HCT116 (cell line): ENCODE results near the gene RXRA. TPM values are rescaled to one million over a fixed set of nuclear protein-coding genes. Genes with fewer than 3 reads are reported as not detected.
A peak's percentile ranks its signal among the peaks of the same experiment; 100 is the strongest.

Experiments
- ATAC-seq: fragments of 200-7000 bp; cut with Tn5 transposase; 2 replicates; pipeline ENCODE4 v1.9.1; 2020; ENCODE audit warnings: mild to moderate bottlenecking, moderate library complexity
- BruUV-seq: library from RNA; stranded (reverse); fragments of 400-500 nt; replicated peaks from 2 replicates; lab custom pipeline; 2021; lab: Mats Ljungman, UMichigan
- CTCF ChIA-PET: fragments of 300-600 bp; sonication (Branson Sonifier 250); formaldehyde crosslinking; loops from one replicate; lab custom pipeline; 2021; ENCODE audit warnings: antibody characterized with exemption; lab: Charles Lee
- POLR2A ChIA-PET: fragments of 300-600, 350-600 bp; sonication (Branson Sonifier 250); formaldehyde crosslinking; loops from one replicate; lab custom pipeline; 2021; ENCODE audit warnings: antibody characterized with exemption; lab: Charles Lee
- RAD21 ChIA-PET, 2 experiments: fragments of 300-600 bp; sonication (Branson Sonifier 250); formaldehyde crosslinking; loops; one replicate each; lab custom pipeline; 2023; ENCODE audit warnings: low total read pairs in 2 of 2; ENCODE audit not compliant: uncharacterized antibody in 2 of 2, unreplicated experiment in 2 of 2, low non-redundant PET in 1 of 2; lab: Charles Lee
- DNase-seq: peaks from one replicate; pipeline ENCODE4 v3.0.0-alpha.2; 2010; ENCODE audit warnings: low read depth, low spot score
- H2AFZ ChIP-seq: fragments of 200-600 bp; shearing (Covaris generic), sonication (generic); 2 replicates; pipeline ENCODE4 v1.6.1; 2017; ENCODE audit warnings: low read depth, mixed run types, mixed read lengths, antibody characterized with exemption, low read length; ENCODE audit not compliant: poor library complexity, severe bottlenecking
- H3K27ac ChIP-seq: 2 replicates; pipeline ENCODE4 v1.5.1; 2012; ENCODE audit warnings: low read depth, low read length
- H3K27me3 ChIP-seq: fragments of 200-600 bp; sonication (generic); 2 replicates; pipeline ENCODE4 v1.6.1; 2016; ENCODE audit warnings: mixed run types, low read length, mixed read lengths; ENCODE audit not compliant: insufficient read depth
- H3K36me3 ChIP-seq, 2 experiments: fragments of 200-500 bp in 1 of 2; fragments of 200-600 bp in 1 of 2; sonication (Bioruptor generic) in 1 of 2; sonication (generic) in 1 of 2; 2 replicates each; pipeline versions ENCODE4 v1.5.1 to v1.6.1; 2014 to 2016; ENCODE audit warnings: low read length in 2 of 2, inconsistent platforms in 1 of 2, mixed read lengths in 1 of 2, mixed run types in 1 of 2; ENCODE audit not compliant: insufficient read depth in 2 of 2, control insufficient read depth in 1 of 2
- H3K4me1 ChIP-seq, 2 experiments: fragments of 200-600 bp in 1 of 2; sonication (generic) in 1 of 2; 2 replicates each; pipeline versions ENCODE4 v1.5.1 to v1.6.1; 2012 to 2017; ENCODE audit warnings: low read length in 2 of 2, inconsistent platforms in 1 of 2, mild to moderate bottlenecking in 1 of 2, mixed read lengths in 1 of 2, mixed run types in 1 of 2, moderate library complexity in 1 of 2; ENCODE audit not compliant: insufficient read depth in 2 of 2, control insufficient read depth in 1 of 2
- H3K4me2 ChIP-seq: fragments of 200-600 bp; sonication (generic); 2 replicates; pipeline ENCODE4 v1.6.1; 2017; ENCODE audit warnings: mixed run types, low read length, mixed read lengths
- H3K4me3 ChIP-seq, 2 experiments: fragments of 200-600 bp in 1 of 2; sonication (generic) in 1 of 2; replicated peaks in 1 of 2; 2 replicates each; pipeline ENCODE4 v1.5.1; 2011 to 2016; ENCODE audit warnings: low read length in 2 of 2, control low read depth in 1 of 2, low read depth in 1 of 2, mild to moderate bottlenecking in 1 of 2, mixed read lengths in 1 of 2, mixed run types in 1 of 2
- H3K79me2 ChIP-seq: fragments of 200-600 bp; sonication (generic); 2 replicates; pipeline ENCODE4 v1.6.1; 2017; ENCODE audit warnings: mild to moderate bottlenecking, mixed run types, low read length, moderate library complexity, mixed read lengths; ENCODE audit not compliant: insufficient read depth
- H3K9ac ChIP-seq: fragments of 200-600 bp; sonication (generic); 2 replicates; pipeline ENCODE4 v1.6.1; 2016; ENCODE audit warnings: low read length, mixed read lengths
- H3K9me2 ChIP-seq: fragments of 200-600 bp; sonication (generic), shearing (Covaris generic); 2 replicates; pipeline ENCODE4 v1.6.1; 2017; ENCODE audit warnings: mixed run types, mild to moderate bottlenecking, moderate library complexity; ENCODE audit not compliant: insufficient read depth
- H3K9me3 ChIP-seq, 2 experiments: fragments of 200-500 bp in 1 of 2; fragments of 200-600 bp in 1 of 2; sonication (Bioruptor generic) in 1 of 2; sonication (generic) in 1 of 2; 2 replicates each; pipeline ENCODE4 v1.6.1; 2014 to 2017; ENCODE audit warnings: low read length in 2 of 2, mixed read lengths in 2 of 2, inconsistent platforms in 1 of 2, low read depth in 1 of 2, mild to moderate bottlenecking in 1 of 2, mixed run types in 1 of 2, moderate library complexity in 1 of 2; ENCODE audit not compliant: control insufficient read depth in 1 of 2, insufficient read depth in 1 of 2
- H4K20me1 ChIP-seq: fragments of 200-600 bp; sonication (generic), shearing (Covaris generic); 2 replicates; pipeline ENCODE4 v1.6.1; 2017; ENCODE audit warnings: mixed run types, mild to moderate bottlenecking, moderate library complexity; ENCODE audit not compliant: insufficient read depth
- ATF3 ChIP-seq: IDR thresholded peaks from 2 replicates; pipeline ENCODE4 v1.6.1; 2012
- CBX3 ChIP-seq: IDR thresholded peaks from 2 replicates; pipeline ENCODE4 v1.6.1; 2012; ENCODE audit warnings: low read depth
- CEBPB ChIP-seq: IDR thresholded peaks from 2 replicates; pipeline ENCODE4 v1.6.1; 2012; ENCODE audit warnings: low read depth
- EZH2 ChIP-seq: fragments of 200-600 bp; sonication (generic); IDR thresholded peaks from 2 replicates; pipeline ENCODE4 v1.6.1; 2017; ENCODE audit warnings: antibody characterized with exemption, mixed run types
- JUND ChIP-seq: IDR thresholded peaks from 2 replicates; pipeline ENCODE4 v1.6.1; 2012
- POLR2A ChIP-seq: IDR thresholded peaks from 2 replicates; pipeline ENCODE4 v1.7.0; 2011; ENCODE audit warnings: borderline replicate concordance; ENCODE audit not compliant: insufficient read depth, insufficient read length; ENCODE audit errors: extremely low read depth
- POLR2AphosphoS5 ChIP-seq: IDR thresholded peaks from 2 replicates; pipeline ENCODE4 v1.6.1; 2011; ENCODE audit warnings: mild to moderate bottlenecking, low read depth, low read length, moderate library complexity
- RAD21 ChIP-seq: IDR thresholded peaks from 2 replicates; pipeline ENCODE4 v1.6.1; 2012; ENCODE audit warnings: low read depth, mild to moderate bottlenecking
- SP1 ChIP-seq: IDR thresholded peaks from 2 replicates; pipeline ENCODE4 v1.6.1; 2012; ENCODE audit warnings: low read depth
- SRF ChIP-seq: IDR thresholded peaks from 2 replicates; pipeline ENCODE4 v1.6.1; 2012; ENCODE audit warnings: low read depth
- YY1 ChIP-seq: IDR thresholded peaks from 2 replicates; pipeline ENCODE4 v1.6.1; 2011; ENCODE audit warnings: low read length, low read depth, moderate library complexity, mild to moderate bottlenecking; ENCODE audit not compliant: insufficient replicate concordance; ENCODE audit errors: extremely low read depth
- ZFX ChIP-seq: fragments of 450-650 bp; IDR thresholded peaks from 2 replicates; pipeline ENCODE4 v1.6.1; 2017
- ZNF274 ChIP-seq: fragments of 200-500 bp; sonication (Bioruptor generic); IDR thresholded peaks from 2 replicates; pipeline ENCODE4 v1.6.1; 2014; ENCODE audit warnings: mild to moderate bottlenecking, low read depth, low read length, inconsistent platforms
- intact Hi-C: fragments of 100-400 bp; cut with micrococcal nuclease; formaldehyde crosslinking; loops from 2 replicates; pipeline ENCODE4 v1.10.0; 2022
- total RNA-seq: library from RNA; stranded (reverse); gene quantifications from one replicate; pipeline ENCODE4 v1.2.1, GENCODE V29; 2021; ENCODE audit not compliant: unreplicated experiment
- TF ChIP-seq, protein P1 (sequence below): IDR thresholded peaks from 2 replicates; pipeline ENCODE4 v1.6.1; 2011; ENCODE audit warnings: mild to moderate bottlenecking, low read length, moderate library complexity; ENCODE audit not compliant: insufficient replicate concordance; ENCODE audit errors: extremely low read depth

The RXRA gene
- total RNA-seq, 1 experiment from 2014 or later = 43.9 TPM

- no peak for TF ChIP-seq JUND
- TF ChIP-seq POLR2AphosphoS5 = no peak
- no peak for TF ChIP-seq ATF3
- no peak for TF ChIP-seq RAD21
- TF ChIP-seq POLR2A = no peak
- TF ChIP-seq, protein P1, sequence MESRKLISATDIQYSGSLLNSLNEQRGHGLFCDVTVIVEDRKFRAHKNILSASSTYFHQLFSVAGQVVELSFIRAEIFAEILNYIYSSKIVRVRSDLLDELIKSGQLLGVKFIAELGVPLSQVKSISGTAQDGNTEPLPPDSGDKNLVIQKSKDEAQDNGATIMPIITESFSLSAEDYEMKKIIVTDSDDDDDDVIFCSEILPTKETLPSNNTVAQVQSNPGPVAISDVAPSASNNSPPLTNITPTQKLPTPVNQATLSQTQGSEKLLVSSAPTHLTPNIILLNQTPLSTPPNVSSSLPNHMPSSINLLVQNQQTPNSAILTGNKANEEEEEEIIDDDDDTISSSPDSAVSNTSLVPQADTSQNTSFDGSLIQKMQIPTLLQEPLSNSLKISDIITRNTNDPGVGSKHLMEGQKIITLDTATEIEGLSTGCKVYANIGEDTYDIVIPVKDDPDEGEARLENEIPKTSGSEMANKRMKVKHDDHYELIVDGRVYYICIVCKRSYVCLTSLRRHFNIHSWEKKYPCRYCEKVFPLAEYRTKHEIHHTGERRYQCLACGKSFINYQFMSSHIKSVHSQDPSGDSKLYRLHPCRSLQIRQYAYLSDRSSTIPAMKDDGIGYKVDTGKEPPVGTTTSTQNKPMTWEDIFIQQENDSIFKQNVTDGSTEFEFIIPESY = no peak
- TF ChIP-seq ZFX = no peak
- no peak for TF ChIP-seq CEBPB
- TF ChIP-seq YY1 = no peak
- TF ChIP-seq EZH2 = no peak
- TF ChIP-seq ZNF274 = no peak
- TF ChIP-seq SP1 = no peak
- TF ChIP-seq CBX3 = no peak
- TF ChIP-seq SRF = no peak
- TF ChIP-seq, all 23 proteins: peak for 0
- no peaks in the 10 kb centered on the region for H4K20me1 ChIP-seq
- H3K4me3 ChIP-seq = no peak overlapping the region
- H3K4me1 ChIP-seq = peaks cover 6 to 15% of the 10 kb centered on the region in 2 experiments; a peak in 3 of 4 replicates
- POLR2A ChIA-PET = no interaction called here
- H2AFZ ChIP-seq = peak overlapping the region; percentile 82
- intact Hi-C loops = no loop called here
- H3K79me2 ChIP-seq = no peaks in the 10 kb centered on the region
- CTCF ChIA-PET = interaction anchor here (1.0 to 1.4 kb wide), 2 partner anchors 13 to 233 kb away, joined by 3 to 5 read pairs; no protein-coding TSS in a partner anchor
- ATAC-seq = peak; percentile 40
- H3K36me3 ChIP-seq = no peaks in the 10 kb centered on the region
- H3K27me3 ChIP-seq = no peaks in the 10 kb centered on the region
- no TSS peak for BruUV-seq
- H3K9ac ChIP-seq = no peak overlapping the region
- H3K9me3 ChIP-seq = peaks cover 0 to 11% of the 10 kb centered on the region in 2 experiments; a peak in 1 of 4 replicates
- peak overlapping the region; percentile 6; the same call in 1 of the 2 replicates for H3K27ac ChIP-seq
- H3K4me2 ChIP-seq = peak overlapping the region; percentile 56
- no peak for DNase-seq
- H3K9me2 ChIP-seq = no peaks in the 10 kb centered on the region
- RAD21 ChIA-PET = no interaction called here
Measured at GRCh38 chr9:134456756-134457305, 130.6 kb downstream of the RXRA start.
